GM19025 (cell line): Measurements from ENCODE around the gene CCDC186.

Experiments used
- ATAC-seq: cut with Tn5 transposase; IDR thresholded peaks from one replicate; pipeline ENCODE4 v1.9.1; 2021; ENCODE audit warnings: mild to moderate bottlenecking, low read depth, moderate library complexity; ENCODE audit not compliant: unreplicated experiment

CCDC186 gene

GRCh38 chr10:114117728-114118127 lies 56.3 kb downstream of the CCDC186 start:
- no peak for ATAC-seq

- ATAC-seq, result no peak
These were observed 58.1 kb downstream of the CCDC186 start for GRCh38 chr10:114115661-114116445.

- no peak for ATAC-seq
These were observed 63.6 kb downstream of the CCDC186 start for GRCh38 chr10:114110174-114110972.

- ATAC-seq, result no peak
These were observed 70.7 kb downstream of the CCDC186 start for GRCh38 chr10:114103284-114103683.

- ATAC-seq, result no peak
These were observed 71.7 kb downstream of the CCDC186 start for GRCh38 chr10:114102256-114102655.

- ATAC-seq, result no peak
These were observed 72.9 kb downstream of the CCDC186 start for GRCh38 chr10:114100848-114101741.

- no peak for ATAC-seq
These were observed 77.1 kb downstream of the CCDC186 start for GRCh38 chr10:114096864-114097263.

GRCh38 chr10:114095559-114096337 lies 78.3 kb downstream of the CCDC186 start:
- ATAC-seq, result no peak

- peak; percentile 51 for ATAC-seq
These were observed 79.2 kb downstream of the CCDC186 start for GRCh38 chr10:114094795-114095194.

- ATAC-seq, result no peak
These were observed 86.3 kb downstream of the CCDC186 start for GRCh38 chr10:114087655-114088054.

- no peak for ATAC-seq
These were observed 86.7 kb downstream of the CCDC186 start for GRCh38 chr10:114087255-114087654.

GRCh38 chr10:114084215-114084614 lies 89.8 kb downstream of the CCDC186 start:
- no peak for ATAC-seq

GRCh38 chr10:114083040-114083439 lies 91.0 kb downstream of the CCDC186 start:
- no peak for ATAC-seq

- no peak for ATAC-seq
These were observed 92.0 kb downstream of the CCDC186 start for GRCh38 chr10:114081911-114082583.

- ATAC-seq, result no peak
These were observed 94.6 kb downstream of the CCDC186 start for GRCh38 chr10:114079421-114079820.

- ATAC-seq, result no peak
These were observed 95.7 kb downstream of the CCDC186 start for GRCh38 chr10:114078346-114078745.

- ATAC-seq, result peak; percentile 81
These were observed 96.2 kb downstream of the CCDC186 start for GRCh38 chr10:114077815-114078219.

- ATAC-seq, result no peak
These were observed 96.7 kb downstream of the CCDC186 start for GRCh38 chr10:114077347-114077746.

GRCh38 chr10:114075093-114075492 lies 98.9 kb downstream of the CCDC186 start:
- ATAC-seq, result no peak
